Activated naive CD4-positive, alpha-beta T cell treated with Interleukin-2 at 50 U/mL for 16 hours (primary cell): ENCODE data around the gene IL20RA.
"Not testable (repeated sequence)": the region's sequence is repeated elsewhere in the genome, so short reads cannot be mapped to it uniquely, and the experiment has no call there.

ENCODE experiments used
- DNase-seq: peaks from one replicate; pipeline ENCODE4 v3.0.0-alpha.2; 2020

The IL20RA gene, protein sequence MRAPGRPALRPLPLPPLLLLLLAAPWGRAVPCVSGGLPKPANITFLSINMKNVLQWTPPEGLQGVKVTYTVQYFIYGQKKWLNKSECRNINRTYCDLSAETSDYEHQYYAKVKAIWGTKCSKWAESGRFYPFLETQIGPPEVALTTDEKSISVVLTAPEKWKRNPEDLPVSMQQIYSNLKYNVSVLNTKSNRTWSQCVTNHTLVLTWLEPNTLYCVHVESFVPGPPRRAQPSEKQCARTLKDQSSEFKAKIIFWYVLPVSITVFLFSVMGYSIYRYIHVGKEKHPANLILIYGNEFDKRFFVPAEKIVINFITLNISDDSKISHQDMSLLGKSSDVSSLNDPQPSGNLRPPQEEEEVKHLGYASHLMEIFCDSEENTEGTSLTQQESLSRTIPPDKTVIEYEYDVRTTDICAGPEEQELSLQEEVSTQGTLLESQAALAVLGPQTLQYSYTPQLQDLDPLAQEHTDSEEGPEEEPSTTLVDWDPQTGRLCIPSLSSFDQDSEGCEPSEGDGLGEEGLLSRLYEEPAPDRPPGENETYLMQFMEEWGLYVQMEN

GRCh38 chr6:137044366-137045221 is at the start of gene IL20RA:
TSS of gene IL20RA (minus strand) at chr6:137044965. CDS start at chr6:137044728, 237 bp downstream.
- no peak for DNase-seq

- no peak for DNase-seq
These were observed 48.7 kb upstream of the IL20RA start for GRCh38 chr6:137093183-137094069.

GRCh38 chr6:137092018-137092417 is 47.3 kb upstream of the IL20RA start:
- DNase-seq, result no peak

DNA sequence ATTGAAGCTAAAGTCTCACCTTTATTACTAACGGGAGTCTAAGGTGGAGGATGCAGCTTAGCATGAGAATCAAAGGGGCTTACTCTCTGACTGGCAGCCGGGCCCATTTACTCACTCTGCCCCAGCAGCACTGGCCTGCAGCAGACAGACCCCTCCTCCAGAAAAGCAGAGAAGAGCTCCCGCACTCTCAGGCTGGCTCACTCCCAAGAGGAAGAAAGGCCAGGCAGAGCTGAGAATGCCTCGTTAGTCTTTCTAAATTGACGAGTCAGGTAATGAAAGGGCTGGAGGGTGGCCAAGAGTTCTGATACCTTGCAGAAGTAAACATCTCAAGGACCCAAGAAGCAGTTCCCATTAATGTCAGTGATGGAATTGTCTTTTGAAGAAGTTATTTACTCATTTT is 44.5 kb upstream of the IL20RA start:
- no peak for DNase-seq

DNA sequence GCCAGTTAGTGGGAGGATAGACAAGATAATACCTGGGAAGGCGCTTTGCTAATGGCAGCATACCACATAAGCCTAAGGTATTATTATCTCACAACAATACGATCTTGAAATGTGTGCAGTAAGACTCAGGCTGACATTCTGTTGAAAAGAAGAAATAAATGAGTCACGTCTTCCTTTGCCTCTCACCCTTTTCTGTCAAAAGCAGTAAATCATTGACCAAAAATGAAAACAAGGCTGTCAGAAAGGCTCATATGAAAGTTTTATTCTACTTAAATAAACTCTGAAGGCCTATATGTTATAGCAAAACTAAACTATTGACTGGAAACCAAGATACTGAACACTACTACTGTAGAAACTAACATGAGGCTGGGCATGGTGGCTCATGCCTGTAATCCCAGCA is 43.1 kb upstream of the IL20RA start:
- DNase-seq, result no peak

DNA sequence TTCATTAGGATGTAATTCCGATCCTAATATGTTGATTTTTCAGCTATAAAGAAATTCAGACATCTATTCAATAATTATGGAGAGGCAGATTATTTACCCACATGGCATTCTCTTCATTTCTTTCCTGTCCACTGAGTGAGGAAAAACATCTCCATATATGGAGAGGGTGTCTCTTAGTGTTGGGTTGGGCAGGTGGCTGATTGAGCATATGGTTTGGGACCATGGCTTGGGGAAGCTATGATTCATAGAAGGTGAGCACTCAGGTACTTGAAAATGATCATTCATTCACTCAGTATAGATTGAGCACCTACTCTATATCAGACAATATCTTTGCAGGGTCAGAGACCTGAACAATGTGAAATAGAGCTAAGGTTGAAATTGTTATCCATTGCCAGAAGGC is 41.3 kb upstream of the IL20RA start:
- no peak for DNase-seq

- no peak for DNase-seq
These were observed 40.3 kb upstream of the IL20RA start for GRCh38 chr6:137084865-137085617.

DNA sequence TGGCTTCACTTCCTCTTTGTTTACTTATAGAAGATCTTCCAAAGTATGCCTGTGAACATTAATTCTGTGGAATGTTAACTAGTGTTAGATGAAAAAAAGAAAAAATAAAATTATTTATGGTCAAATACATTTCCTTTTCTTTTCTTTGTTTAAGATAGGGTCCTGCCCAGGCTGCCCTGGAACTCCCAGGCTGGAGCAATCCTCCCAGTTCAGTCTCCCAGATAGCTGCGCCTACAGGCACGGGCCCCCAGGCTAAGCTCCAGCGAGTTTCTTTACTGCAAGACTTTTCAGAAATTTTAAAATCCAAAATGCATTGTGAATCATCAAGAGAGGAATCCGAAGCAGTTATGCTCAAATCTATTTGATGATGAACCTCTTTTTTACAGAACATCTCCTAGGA is 39.3 kb upstream of the IL20RA start:
- DNase-seq, result no peak

DNA sequence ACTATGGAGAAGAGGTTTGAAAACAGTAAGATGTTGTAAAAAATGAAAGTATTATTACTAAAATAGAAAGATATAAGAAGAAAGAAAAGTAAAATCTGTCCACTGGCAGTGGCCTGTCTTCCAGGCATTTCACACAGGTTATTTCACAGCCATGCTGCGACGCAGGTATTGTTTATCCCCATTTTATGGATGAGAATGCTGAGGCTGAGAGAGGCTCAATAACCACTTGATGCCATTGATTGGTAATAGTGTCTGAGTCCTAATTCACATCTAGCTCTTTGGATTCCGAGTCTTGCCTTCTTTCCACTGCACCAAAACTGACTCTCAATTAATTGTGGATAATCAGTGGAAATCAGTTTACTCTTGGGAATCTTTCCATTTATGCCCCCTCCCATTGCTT is 37.2 kb upstream of the IL20RA start:
- DNase-seq, result no peak

DNA sequence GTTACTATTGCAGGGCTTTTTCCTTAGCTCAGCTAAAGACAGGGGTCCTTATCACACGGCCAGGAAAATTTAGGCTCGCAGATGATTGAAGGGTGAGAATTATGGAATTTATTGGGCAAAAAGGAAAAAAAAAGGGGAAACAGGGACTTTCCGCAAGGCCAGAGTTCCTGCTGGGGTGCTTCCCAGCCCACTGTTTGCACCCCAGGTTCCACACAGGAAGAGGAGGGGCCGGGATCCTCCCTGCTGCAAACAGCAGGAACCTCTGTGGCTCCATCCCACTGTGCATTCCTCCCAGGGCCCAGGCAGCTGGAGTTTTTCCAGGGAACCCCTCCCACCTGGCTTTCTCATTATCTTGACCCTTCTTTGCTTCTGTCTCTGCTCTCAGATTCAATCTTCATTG is 35.9 kb upstream of the IL20RA start:
- no peak for DNase-seq

- peak; percentile 56 for DNase-seq
These were observed 31.7 kb upstream of the IL20RA start for GRCh38 chr6:137076277-137077068.

- not testable (repeated sequence) for DNase-seq
These were observed 31.0 kb upstream of the IL20RA start for GRCh38 chr6:137075790-137076189.

DNA sequence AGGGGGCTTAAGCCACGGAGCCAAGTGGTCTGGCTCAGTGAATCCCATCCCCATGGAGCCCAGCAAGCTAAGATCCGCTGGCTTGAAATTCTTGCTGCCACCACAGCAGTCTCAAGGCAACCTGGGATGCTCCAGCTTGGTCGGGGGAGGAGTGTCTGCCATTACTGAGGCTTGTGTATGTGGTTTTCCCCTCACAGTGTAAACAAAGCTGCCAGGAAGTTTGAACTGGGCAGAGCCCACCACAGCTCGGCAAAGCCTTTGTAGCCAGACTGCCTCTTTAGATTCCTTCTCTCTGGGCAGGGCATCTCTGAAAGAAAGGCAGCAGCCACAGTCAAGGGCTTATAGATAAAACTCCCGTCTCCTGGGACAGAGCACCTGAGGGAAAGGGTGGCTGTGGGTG is 25.5 kb upstream of the IL20RA start:
- DNase-seq, result no peak

DNA sequence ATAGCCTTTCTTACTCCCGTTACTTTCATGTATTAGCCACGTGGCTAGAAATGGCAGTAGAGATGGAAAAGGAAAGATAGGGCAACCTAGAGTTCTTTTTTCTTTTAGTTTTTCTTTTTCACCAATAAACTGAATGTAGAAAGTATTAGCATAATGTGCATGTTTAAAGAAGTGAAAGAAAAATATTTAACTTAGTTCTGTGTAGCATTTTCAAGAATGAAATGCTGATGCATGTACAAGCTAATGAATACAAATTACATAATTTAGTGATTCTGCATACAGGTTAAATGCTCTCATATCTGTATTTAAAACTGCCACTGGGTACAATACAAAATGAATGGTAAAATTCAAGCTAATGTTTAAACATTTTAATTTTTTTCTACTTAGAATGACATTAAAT is 22.6 kb upstream of the IL20RA start:
- DNase-seq, result no peak

- no peak for DNase-seq
These were observed 13.3 kb upstream of the IL20RA start for GRCh38 chr6:137058037-137058436.

GRCh38 chr6:137056121-137056880 is 11.5 kb upstream of the IL20RA start:
- DNase-seq, result no peak

GRCh38 chr6:137051790-137052472 is 7.2 kb upstream of the IL20RA start:
- DNase-seq, result no peak

- DNase-seq, result no peak
These were observed 4.3 kb upstream of the IL20RA start for GRCh38 chr6:137049095-137049494.

- DNase-seq, result no peak
These were observed 2.2 kb upstream of the IL20RA start for GRCh38 chr6:137046871-137047412.
